ENCODE data around the gene CADM1. TPM values are rescaled to one million over a fixed set of nuclear protein-coding genes. Genes with fewer than 3 reads are reported as not detected.
A peak's percentile ranks its signal among the peaks of the same experiment; 100 is the strongest.

The CADM1 gene
- total and polyA plus RNA-seq, 4 donors, result 31.7 to 243 (median 77.9) TPM

DNA sequence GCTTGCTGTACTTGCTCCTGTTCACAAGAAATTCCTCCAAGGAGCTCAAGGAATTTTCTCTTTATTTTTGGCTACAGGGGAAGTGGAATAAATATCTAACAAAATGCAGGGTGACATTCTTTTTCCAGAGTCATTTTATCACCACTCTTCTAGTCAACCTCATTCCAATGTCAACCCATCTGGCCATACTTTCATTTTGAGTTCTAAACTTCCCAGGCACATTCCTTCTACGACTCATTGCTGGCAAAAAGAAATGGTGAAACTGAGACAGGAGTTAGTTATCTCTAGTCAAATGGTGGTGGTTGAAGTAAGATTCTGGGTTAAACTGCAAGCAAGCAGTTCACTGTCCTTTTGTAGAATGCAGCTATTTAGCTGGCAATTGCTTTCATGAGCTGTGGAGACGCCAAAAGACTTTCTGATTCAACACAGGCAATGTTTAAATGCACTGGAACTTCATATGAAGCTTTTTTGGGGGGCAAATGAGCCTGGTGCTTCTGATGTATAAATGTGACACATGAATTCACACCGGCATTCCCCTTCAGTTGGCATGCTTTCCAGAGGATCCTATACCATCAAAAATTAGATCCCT is 304.6 kb downstream of the CADM1 start:
- WGBS, 2 donors, result 77 to 84% methylated on average over 3 of the region's 3 CpGs

DNA sequence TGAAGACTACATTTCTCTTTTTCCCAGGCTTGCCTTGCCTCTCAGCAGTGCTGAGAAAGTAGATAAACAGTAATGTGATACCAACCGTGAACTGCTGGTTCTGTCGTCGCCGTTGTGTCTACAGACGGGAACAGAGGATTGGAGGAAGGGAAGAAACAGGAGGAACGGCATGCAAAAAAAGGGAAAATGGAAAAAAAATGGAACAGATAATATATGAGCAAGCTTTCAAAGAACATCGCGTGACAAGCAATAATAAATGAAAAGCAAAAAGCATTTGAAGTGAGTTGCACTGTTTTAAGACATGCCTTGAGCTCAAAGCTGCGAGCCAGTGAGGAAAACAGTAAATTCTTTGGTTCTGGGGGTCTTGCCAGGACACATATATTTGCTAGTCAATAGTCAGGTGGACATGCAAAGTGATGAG is 305.9 kb downstream of the CADM1 start:
- H3K27me3 ChIP-seq (ENCODE audit: control insufficient read depth in 3 of 3, insufficient read depth in 3 of 3, low read length in 2 of 3), result no peaks in the 10 kb centered on the region
- no peak for ATAC-seq (ENCODE audit: insufficient read depth, low FRiP score)
- H3K9ac ChIP-seq (ENCODE audit: insufficient read depth in 1 of 2, low read length in 2 of 2), result no peak overlapping the region
- H3K36me3 ChIP-seq (ENCODE audit: control insufficient read depth in 4 of 4, insufficient read depth in 4 of 4, low read length in 4 of 4), result peaks cover 0 to 3% (median 0%) of the 10 kb centered on the region in 4 donors
- peak in 1 of 3 donors; percentile 56 for DNase-seq
- no peaks in the 10 kb centered on the region for H3K9me3 ChIP-seq (ENCODE audit: control insufficient read depth in 4 of 4, insufficient read depth in 3 of 4, low read length in 3 of 4)
- TF ChIP-seq, protein P1, sequence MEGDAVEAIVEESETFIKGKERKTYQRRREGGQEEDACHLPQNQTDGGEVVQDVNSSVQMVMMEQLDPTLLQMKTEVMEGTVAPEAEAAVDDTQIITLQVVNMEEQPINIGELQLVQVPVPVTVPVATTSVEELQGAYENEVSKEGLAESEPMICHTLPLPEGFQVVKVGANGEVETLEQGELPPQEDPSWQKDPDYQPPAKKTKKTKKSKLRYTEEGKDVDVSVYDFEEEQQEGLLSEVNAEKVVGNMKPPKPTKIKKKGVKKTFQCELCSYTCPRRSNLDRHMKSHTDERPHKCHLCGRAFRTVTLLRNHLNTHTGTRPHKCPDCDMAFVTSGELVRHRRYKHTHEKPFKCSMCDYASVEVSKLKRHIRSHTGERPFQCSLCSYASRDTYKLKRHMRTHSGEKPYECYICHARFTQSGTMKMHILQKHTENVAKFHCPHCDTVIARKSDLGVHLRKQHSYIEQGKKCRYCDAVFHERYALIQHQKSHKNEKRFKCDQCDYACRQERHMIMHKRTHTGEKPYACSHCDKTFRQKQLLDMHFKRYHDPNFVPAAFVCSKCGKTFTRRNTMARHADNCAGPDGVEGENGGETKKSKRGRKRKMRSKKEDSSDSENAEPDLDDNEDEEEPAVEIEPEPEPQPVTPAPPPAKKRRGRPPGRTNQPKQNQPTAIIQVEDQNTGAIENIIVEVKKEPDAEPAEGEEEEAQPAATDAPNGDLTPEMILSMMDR (IDR thresholded peaks at IDR 0.05; ENCODE audit: control extremely low read depth, extremely low read depth), result no peak
- no peak overlapping the region for H3K27ac ChIP-seq (ENCODE audit: low read depth in 1 of 2, low read length in 1 of 2)
- no peak overlapping the region for H3K4me3 ChIP-seq
- H3K4me1 ChIP-seq (ENCODE audit: control insufficient read depth in 5 of 5, insufficient read depth in 5 of 5, low read length in 5 of 5), result peaks cover 0 to 25% (median 4%) of the 10 kb centered on the region in 5 donors
- 86 to 89% methylated on average over 9 of the region's 9 CpGs for WGBS, 2 donors

More for the DNA sequence above, 304.6 kb downstream of the CADM1 start:
- Histone ChIP-seq H3K27me3 (ENCODE audit: control insufficient read depth in 3 of 3, insufficient read depth in 3 of 3, low read length in 2 of 3) (no peaks in the 10 kb centered on the region), H3K4me1 (ENCODE audit: control insufficient read depth in 5 of 5, insufficient read depth in 5 of 5, low read length in 5 of 5) (peaks cover 0 to 15% (median 4%) of the 10 kb centered on the region in 5 donors), H3K9me3 (ENCODE audit: control insufficient read depth in 4 of 4, insufficient read depth in 3 of 4, low read length in 3 of 4) (no peaks in the 10 kb centered on the region), H3K4me3 (no peak overlapping the region), H3K9ac (ENCODE audit: insufficient read depth in 1 of 2, low read length in 2 of 2) (no peak overlapping the region), H3K27ac (ENCODE audit: low read depth in 1 of 2, low read length in 1 of 2) (no peak overlapping the region), H3K36me3 (ENCODE audit: control insufficient read depth in 4 of 4, insufficient read depth in 4 of 4, low read length in 4 of 4) (peaks cover 0 to 3% (median 0%) of the 10 kb centered on the region in 4 donors)
- TF ChIP-seq, protein P1 (IDR thresholded peaks at IDR 0.05; ENCODE audit: control extremely low read depth, extremely low read depth), result no peak
- ATAC-seq (ENCODE audit: insufficient read depth, low FRiP score) (no peak), DNase-seq (peak in 2 of 3 donors; percentile 21 to 67)

DNA sequence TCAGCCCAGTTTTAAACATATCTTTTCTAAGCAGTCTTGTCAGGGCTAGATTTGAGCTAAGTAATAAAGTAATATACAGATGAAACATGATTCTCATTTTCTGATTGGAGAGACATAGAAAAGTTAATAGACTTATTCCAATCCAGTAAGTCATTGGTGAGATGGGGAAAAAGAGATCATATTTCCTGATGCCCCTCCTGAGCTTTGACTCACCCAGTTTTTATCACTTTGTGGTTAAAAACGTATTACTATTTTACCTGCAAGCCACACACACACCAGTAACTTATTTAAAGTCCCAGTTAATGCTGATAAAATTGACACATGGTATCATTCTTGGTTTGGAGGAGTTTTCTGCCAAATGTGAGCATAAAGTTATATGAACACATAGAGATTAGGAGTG is 306.8 kb downstream of the CADM1 start:
- H3K9ac ChIP-seq (ENCODE audit: insufficient read depth in 1 of 2, low read length in 2 of 2), result no peak overlapping the region
- H3K27ac ChIP-seq (ENCODE audit: low read depth in 1 of 2, low read length in 1 of 2), result no peak overlapping the region
- peaks cover 0 to 3% (median 0%) of the 10 kb centered on the region in 4 donors for H3K36me3 ChIP-seq (ENCODE audit: control insufficient read depth in 4 of 4, insufficient read depth in 4 of 4, low read length in 4 of 4)
- peaks cover 0 to 25% (median 4%) of the 10 kb centered on the region in 5 donors for H3K4me1 ChIP-seq (ENCODE audit: control insufficient read depth in 5 of 5, insufficient read depth in 5 of 5, low read length in 5 of 5)
- H3K9me3 ChIP-seq (ENCODE audit: control insufficient read depth in 4 of 4, insufficient read depth in 3 of 4, low read length in 3 of 4), result no peaks in the 10 kb centered on the region
- DNase-seq (no peak), ATAC-seq (ENCODE audit: insufficient read depth, low FRiP score) (no peak)
- H3K27me3 ChIP-seq (ENCODE audit: control insufficient read depth in 3 of 3, insufficient read depth in 3 of 3, low read length in 2 of 3), result no peaks in the 10 kb centered on the region
- TF ChIP-seq, protein P1 (IDR thresholded peaks at IDR 0.05; ENCODE audit: control extremely low read depth, extremely low read depth), result no peak
- whole genome bisulfite sequencing, 2 donors, result 62 to 84% methylated on average over 1 of the region's 1 CpG
- no peak overlapping the region for H3K4me3 ChIP-seq
